AG04450 (cell line): ENCODE results near the gene RPS6KC1. TPM values are rescaled to one million over a fixed set of nuclear protein-coding genes. Genes with fewer than 3 reads are reported as not detected.

ENCODE experiments used
- CTCF ChIA-PET: fragments of 300-600, 350-600 bp; formaldehyde crosslinking; extraction: SDS; loops from one replicate; lab custom pipeline; 2022; ENCODE audit warnings: antibody characterized with exemption, inconsistent platforms; lab: Charles Lee
- POLR2A ChIA-PET: fragments of 350-600 bp; formaldehyde crosslinking; extraction: SDS; loops from one replicate; lab custom pipeline; 2021; ENCODE audit warnings: antibody characterized with exemption, inconsistent platforms; lab: Yijun Ruan, JAX
- DNase-seq: peaks from one replicate; pipeline ENCODE4 v3.0.0-alpha.2; 2011; ENCODE audit warnings: low read depth, low spot score
- H3K27ac ChIP-seq: one replicate; pipeline ENCODE4 v1.5.1; 2012; ENCODE audit warnings: low read depth, low read length, control low read depth
- H3K27me3 ChIP-seq: one replicate; pipeline ENCODE4 v1.6.0; 2012; ENCODE audit warnings: low read length; ENCODE audit not compliant: control insufficient read depth, insufficient read depth
- H3K4me3 ChIP-seq: 2 replicates; pipeline ENCODE4 v1.5.1; 2011; ENCODE audit warnings: mild to moderate bottlenecking, low read depth, low read length, control low read depth
- H3K9me3 ChIP-seq: 2 replicates; pipeline ENCODE4 v1.5.1; 2012; ENCODE audit warnings: low read length; ENCODE audit not compliant: control insufficient read depth, insufficient read depth
- polyA plus RNA-seq: library from polyadenylated mRNA; depleted of rRNA; stranded (reverse); fragments of >200 nt; gene quantifications from 2 replicates; pipeline ENCODE4 v1.2.3, GENCODE V29; 2011
- TF ChIP-seq, protein P1 (sequence below): IDR thresholded peaks from 2 replicates; pipeline ENCODE4 v1.5.1; 2011; ENCODE audit warnings: low read depth, low read length, control low read depth, inconsistent platforms

RPS6KC1 gene
- polyA plus RNA-seq, 1 experiment = 25.3 TPM

GRCh38 chr1:213119794-213120193, 68.8 kb downstream of the RPS6KC1 start:
- ChIA-PET CTCF (interaction anchor here (0.6 to 1.6 kb wide), 3 partner anchors 16 to 1003 kb away, joined by 3 to 6 read pairs (median 3); no protein-coding TSS in a partner anchor), POLR2A (no interaction called here)
- no peak overlapping the region for H3K4me3 ChIP-seq
- no peak overlapping the region for H3K27ac ChIP-seq
- H3K9me3 ChIP-seq = no peaks in the 10 kb centered on the region
- no peak for DNase-seq
- H3K27me3 ChIP-seq = no peaks in the 10 kb centered on the region
- TF ChIP-seq, protein P1, sequence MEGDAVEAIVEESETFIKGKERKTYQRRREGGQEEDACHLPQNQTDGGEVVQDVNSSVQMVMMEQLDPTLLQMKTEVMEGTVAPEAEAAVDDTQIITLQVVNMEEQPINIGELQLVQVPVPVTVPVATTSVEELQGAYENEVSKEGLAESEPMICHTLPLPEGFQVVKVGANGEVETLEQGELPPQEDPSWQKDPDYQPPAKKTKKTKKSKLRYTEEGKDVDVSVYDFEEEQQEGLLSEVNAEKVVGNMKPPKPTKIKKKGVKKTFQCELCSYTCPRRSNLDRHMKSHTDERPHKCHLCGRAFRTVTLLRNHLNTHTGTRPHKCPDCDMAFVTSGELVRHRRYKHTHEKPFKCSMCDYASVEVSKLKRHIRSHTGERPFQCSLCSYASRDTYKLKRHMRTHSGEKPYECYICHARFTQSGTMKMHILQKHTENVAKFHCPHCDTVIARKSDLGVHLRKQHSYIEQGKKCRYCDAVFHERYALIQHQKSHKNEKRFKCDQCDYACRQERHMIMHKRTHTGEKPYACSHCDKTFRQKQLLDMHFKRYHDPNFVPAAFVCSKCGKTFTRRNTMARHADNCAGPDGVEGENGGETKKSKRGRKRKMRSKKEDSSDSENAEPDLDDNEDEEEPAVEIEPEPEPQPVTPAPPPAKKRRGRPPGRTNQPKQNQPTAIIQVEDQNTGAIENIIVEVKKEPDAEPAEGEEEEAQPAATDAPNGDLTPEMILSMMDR = no peak

- Histone ChIP-seq H3K27ac (no peak overlapping the region), H3K9me3 (no peaks in the 10 kb centered on the region), H3K27me3 (no peaks in the 10 kb centered on the region), H3K4me3 (no peak overlapping the region)
- CTCF ChIA-PET = interaction anchor here (0.6 to 4.4 kb wide), 5 partner anchors 11 to 1003 kb away, joined by 3 to 23 read pairs (median 6); no protein-coding TSS in a partner anchor
- POLR2A ChIA-PET = no interaction called here
- no peak for DNase-seq
- TF ChIP-seq, protein P1 = no peak
These were observed 69.3 kb downstream of the RPS6KC1 start for GRCh38 chr1:213120386-213120785.

DNA sequence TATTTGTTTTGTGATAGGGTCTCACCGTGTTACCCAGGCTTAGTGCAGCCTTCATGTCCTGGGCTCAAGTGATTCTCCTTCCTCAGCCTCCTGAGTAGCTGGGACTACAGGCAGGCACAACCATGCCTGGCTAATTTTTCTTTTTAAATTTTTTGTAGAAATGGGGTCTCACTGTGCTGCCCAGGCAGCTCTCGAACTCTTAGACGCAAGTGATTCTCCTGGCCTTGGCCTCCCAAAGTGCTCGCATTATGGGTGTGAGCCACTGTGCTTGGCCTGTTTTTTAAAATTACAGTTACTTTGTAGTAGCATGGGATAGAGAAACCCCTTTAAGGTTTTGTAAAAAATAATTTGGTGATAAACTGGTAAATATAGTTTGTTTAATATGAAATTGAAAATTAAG, 69.9 kb downstream of the RPS6KC1 start:
- ChIA-PET POLR2A (no interaction called here), CTCF (interaction anchor here (0.6 to 4.4 kb wide), 6 partner anchors 10 to 36 kb away, joined by 3 to 23 read pairs (median 7); no protein-coding TSS in a partner anchor)
- TF ChIP-seq, protein P1 = no peak
- Histone ChIP-seq H3K27me3 (no peaks in the 10 kb centered on the region), H3K9me3 (no peaks in the 10 kb centered on the region), H3K27ac (no peak overlapping the region), H3K4me3 (no peak overlapping the region)
- DNase-seq = no peak

GRCh38 chr1:213122514-213122929, 71.5 kb downstream of the RPS6KC1 start:
- H3K9me3 ChIP-seq = no peaks in the 10 kb centered on the region
- DNase-seq = peak; percentile 24
- ChIA-PET POLR2A (no interaction called here), CTCF (interaction anchor here (0.8 to 4.4 kb wide), 18 partner anchors 8 to 1178 kb away, joined by 3 to 23 read pairs (median 5); partner anchors contain the start of gene PROX1)
- H3K4me3 ChIP-seq = no peak overlapping the region
- no peaks in the 10 kb centered on the region for H3K27me3 ChIP-seq
- no peak overlapping the region for H3K27ac ChIP-seq
- TF ChIP-seq, protein P1 = peak; percentile 51

- no peak for DNase-seq
- TF ChIP-seq, protein P1 = no peak
- Histone ChIP-seq H3K9me3 (no peaks in the 10 kb centered on the region), H3K27ac (no peak overlapping the region), H3K27me3 (no peaks in the 10 kb centered on the region), H3K4me3 (no peak overlapping the region)
- CTCF ChIA-PET = interaction anchor here (0.8 to 4.4 kb wide), 19 partner anchors 8 to 1178 kb away, joined by 3 to 23 read pairs (median 5); partner anchors contain the start of gene PROX1
- POLR2A ChIA-PET = no interaction called here
These were observed 72.0 kb downstream of the RPS6KC1 start for GRCh38 chr1:213123087-213123486.
